T-helper 2 cell treated with Interferon-gamma antibody and Interleukin-4, amounts not matched to agents 5 μg/mL and 100 μg/mL, for 36 hours (primary cell): ENCODE data around the gene METTL13.

Experiments used
- DNase-seq: peaks from one replicate; pipeline ENCODE4 v3.0.0; 2021; ENCODE audit warnings: low spot score
- H3K27ac Mint-ChIP-seq: one replicate; pipeline ENCODE4 v1.8.0; 2021; ENCODE audit warnings: mild to moderate bottlenecking, mixed read lengths
- H3K27me3 Mint-ChIP-seq: one replicate; pipeline ENCODE4 v1.8.0; 2021; ENCODE audit warnings: low read depth, mixed read lengths
- H3K36me3 Mint-ChIP-seq: one replicate; pipeline ENCODE4 v1.8.0; 2021; ENCODE audit warnings: low read depth, mixed read lengths
- H3K4me1 Mint-ChIP-seq: one replicate; pipeline ENCODE4 v1.8.0; 2021; ENCODE audit warnings: low read depth, mixed read lengths
- H3K4me3 Mint-ChIP-seq: one replicate; pipeline ENCODE4 v1.8.0; 2022; ENCODE audit warnings: mild to moderate bottlenecking, moderate library complexity, mixed read lengths
- H3K9me3 Mint-ChIP-seq: one replicate; pipeline ENCODE4 v1.8.0; 2021; ENCODE audit warnings: mixed read lengths

The METTL13 gene, protein sequence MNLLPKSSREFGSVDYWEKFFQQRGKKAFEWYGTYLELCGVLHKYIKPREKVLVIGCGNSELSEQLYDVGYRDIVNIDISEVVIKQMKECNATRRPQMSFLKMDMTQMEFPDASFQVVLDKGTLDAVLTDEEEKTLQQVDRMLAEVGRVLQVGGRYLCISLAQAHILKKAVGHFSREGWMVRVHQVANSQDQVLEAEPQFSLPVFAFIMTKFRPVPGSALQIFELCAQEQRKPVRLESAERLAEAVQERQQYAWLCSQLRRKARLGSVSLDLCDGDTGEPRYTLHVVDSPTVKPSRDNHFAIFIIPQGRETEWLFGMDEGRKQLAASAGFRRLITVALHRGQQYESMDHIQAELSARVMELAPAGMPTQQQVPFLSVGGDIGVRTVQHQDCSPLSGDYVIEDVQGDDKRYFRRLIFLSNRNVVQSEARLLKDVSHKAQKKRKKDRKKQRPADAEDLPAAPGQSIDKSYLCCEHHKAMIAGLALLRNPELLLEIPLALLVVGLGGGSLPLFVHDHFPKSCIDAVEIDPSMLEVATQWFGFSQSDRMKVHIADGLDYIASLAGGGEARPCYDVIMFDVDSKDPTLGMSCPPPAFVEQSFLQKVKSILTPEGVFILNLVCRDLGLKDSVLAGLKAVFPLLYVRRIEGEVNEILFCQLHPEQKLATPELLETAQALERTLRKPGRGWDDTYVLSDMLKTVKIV

DNA sequence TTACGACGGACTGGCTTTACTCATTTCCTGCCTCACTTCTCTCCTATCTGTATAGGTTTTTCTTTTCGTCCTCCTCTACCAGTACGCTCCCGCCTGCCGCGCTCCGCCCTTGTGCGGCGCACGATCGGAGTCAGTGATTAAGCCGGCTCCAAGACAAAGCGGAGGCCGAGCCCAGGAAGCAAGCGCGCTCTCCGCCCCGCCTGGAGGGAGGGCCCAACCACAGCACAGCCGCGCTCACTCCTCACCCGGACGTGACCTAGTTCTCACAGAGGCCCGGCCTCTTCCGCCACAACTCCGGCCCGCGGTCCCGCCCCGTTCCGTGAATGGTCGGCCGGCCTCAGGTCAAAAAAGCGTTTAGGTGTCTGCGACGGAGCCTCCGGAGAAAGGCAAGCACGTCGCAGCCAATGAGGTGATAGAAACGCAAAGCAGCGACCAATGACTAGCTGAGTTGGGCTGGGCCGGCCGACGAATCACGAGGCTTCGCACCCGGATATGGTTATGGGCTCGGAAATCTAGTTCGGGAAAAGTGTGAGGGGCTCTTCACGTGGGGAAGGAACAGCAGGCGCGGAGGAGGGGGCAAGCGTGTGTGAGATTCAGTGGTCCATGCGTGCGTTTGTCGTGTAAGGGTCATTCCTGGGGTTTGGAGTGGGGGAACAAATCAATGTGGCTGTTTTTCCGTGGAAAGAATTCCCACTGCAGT is at the start of gene METTL13:
METTL13 (plus strand) TSS at position 485 of the 700 bp plus-strand sequence. CDS start 308 bp downstream, outside the sequence.
- Mint-ChIP-seq H3K36me3 (peaks cover 31% of the 10 kb centered on the region), H3K9me3 (no peaks in the 10 kb centered on the region), H3K4me3 (peak within 1 kb of the TSS; percentile 97), H3K4me1 (peaks cover 43% of the 10 kb centered on the region), H3K27me3 (no peaks in the 10 kb centered on the region), H3K27ac (peak within 1 kb of the TSS; percentile 96)
- peak; percentile 100 for DNase-seq

DNA sequence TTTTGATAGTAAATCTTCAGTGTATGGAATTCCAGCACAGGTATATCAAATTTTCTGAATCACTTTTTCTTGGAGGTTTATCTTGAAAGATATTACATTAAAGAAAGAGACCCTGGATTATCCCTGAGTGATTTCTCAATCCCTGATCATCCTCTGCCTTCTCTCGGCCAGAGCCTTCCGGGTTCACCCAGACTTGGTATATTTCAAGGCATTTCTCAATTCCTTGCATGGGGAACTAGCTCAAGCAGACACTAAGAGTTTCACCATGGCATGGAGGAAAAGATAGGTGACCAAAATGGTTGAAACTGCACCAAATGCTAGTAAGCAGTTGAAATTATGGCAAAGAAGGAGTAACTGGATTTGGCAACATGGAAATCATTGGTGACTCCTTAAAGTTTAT is 45.3 kb upstream of the METTL13 start:
- DNase-seq = no peak

DNA sequence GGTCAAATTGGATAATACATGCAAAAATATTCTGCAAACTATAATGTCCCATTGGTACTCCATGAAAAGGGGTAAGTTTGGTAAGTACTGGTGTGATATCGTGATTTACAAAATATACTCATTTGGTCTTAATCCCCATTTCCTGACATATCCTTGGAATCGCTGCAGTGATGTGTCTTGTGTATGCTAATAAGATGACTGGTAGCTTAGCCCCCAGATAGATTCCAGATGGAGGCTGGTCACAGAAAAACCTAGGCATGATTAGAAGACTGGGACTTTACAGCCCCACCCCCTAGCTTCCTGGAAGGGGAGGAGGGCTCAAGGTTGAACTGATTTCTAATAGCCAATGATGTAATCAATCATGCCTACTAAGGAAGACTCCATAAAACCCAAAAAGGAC is 42.5 kb upstream of the METTL13 start:
- Mint-ChIP-seq H3K9me3 (no peaks in the 10 kb centered on the region), H3K27me3 (no peaks in the 10 kb centered on the region), H3K4me3 (peak overlapping the region; percentile 100), H3K36me3 (peaks cover 24% of the 10 kb centered on the region), H3K27ac (peak overlapping the region; percentile 74), H3K4me1 (peaks cover 52% of the 10 kb centered on the region)
- DNase-seq = no peak

More for the DNA sequence above, 45.3 kb upstream of the METTL13 start:
- Mint-ChIP-seq H3K36me3 (peaks cover 30% of the 10 kb centered on the region), H3K9me3 (no peaks in the 10 kb centered on the region), H3K27ac (no peak overlapping the region), H3K4me1 (peaks cover 38% of the 10 kb centered on the region), H3K27me3 (no peaks in the 10 kb centered on the region), H3K4me3 (no peak overlapping the region)

DNA sequence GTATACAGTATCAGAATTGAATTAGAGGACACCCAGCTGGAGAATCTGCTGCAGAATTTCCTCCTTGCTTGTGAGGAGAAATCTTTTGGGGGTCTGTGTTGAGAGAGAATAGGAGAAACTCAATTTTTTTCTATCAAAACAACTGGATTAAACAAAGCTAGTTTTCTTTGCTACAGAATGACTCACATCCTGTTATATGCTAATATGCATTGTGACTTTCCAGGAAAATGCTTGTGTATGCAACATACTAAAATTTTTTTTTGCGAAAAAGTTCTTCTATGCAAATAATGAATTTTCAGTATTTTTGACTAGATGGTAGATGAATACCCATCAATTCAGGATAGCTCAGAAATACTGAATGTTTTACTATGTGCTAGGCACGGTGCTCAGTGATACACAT is 41.8 kb upstream of the METTL13 start:
- Mint-ChIP-seq H3K27me3 (no peaks in the 10 kb centered on the region), H3K4me1 (peaks cover 58% of the 10 kb centered on the region), H3K4me3 (peak overlapping the region; percentile 100), H3K36me3 (peaks cover 24% of the 10 kb centered on the region), H3K27ac (peak overlapping the region; percentile 74), H3K9me3 (no peaks in the 10 kb centered on the region)
- no peak for DNase-seq

DNA sequence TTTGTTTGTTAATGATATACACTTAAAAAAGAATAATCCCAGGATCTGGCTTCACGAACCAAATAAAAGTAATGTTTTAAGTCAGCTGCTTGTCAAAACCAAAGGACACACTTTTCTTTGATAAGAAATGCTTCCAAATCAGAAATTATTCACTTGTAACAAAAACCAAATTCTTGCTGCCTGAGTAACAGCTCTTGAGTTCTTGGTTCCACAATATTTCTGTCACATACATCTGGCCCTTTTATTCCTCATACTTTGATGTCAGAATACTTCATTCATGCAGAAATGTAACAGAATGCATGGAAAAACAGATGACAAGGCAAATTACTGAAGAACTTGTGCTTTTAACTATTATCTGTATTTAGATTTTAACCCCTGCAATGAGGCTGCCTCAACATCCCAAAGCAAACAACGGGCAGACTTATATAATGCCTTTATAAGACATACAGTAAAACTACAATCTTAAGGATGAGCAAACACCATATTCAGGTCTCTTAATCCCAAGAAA is 41.0 kb upstream of the METTL13 start:
- H3K4me1 Mint-ChIP-seq = peaks cover 55% of the 10 kb centered on the region
- no peak for DNase-seq
- H3K9me3 Mint-ChIP-seq = no peaks in the 10 kb centered on the region
- H3K36me3 Mint-ChIP-seq = peaks cover 21% of the 10 kb centered on the region
- H3K27ac Mint-ChIP-seq = peak overlapping the region; percentile 74
- peak overlapping the region; percentile 100 for H3K4me3 Mint-ChIP-seq
- no peaks in the 10 kb centered on the region for H3K27me3 Mint-ChIP-seq

DNA sequence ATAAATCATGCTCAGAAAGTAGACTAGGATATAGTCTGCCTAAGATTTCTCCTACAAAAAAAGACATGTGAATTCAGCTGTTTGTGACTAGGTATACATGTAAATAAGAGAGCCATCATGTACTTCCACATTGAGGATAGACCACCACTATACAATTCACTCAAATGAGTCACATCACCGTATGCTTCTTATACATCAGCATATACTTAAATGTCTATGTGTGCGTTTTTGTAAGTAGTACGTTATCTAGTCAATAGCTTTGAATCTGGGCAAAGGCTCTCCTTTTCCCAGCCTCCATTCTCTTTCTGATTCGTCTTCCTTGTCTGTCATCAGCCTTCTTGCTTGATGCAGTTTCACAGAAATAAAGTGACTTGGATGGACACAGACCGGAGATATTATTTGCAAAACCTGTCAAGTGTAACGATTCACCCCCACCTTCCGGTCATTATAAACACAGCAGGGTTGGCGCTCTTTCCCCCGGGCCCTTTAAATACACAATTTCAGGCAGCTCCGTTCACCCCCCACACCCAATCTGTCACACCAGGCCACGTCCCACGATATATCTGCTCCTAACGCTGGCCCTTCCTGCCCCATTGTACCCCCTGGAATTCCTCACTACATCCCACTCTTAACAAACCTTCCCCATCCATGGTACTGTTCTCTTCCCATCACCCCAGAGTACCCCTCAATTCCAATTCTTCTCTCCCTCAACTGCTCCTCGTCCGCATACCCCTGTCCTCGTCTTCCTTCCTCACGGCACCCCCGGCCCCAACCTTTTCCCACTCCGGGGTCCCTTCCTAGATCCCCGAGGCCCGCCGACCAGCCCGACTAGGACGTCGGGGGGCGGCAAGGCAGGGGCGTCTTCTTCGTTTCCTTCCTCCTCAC is 40.2 kb upstream of the METTL13 start:
- peak; percentile 42 for DNase-seq
- H3K36me3 Mint-ChIP-seq = peaks cover 16% of the 10 kb centered on the region
- H3K4me3 Mint-ChIP-seq = peak overlapping the region; percentile 100
- no peaks in the 10 kb centered on the region for H3K27me3 Mint-ChIP-seq
- no peaks in the 10 kb centered on the region for H3K9me3 Mint-ChIP-seq
- peaks cover 54% of the 10 kb centered on the region for H3K4me1 Mint-ChIP-seq
- H3K27ac Mint-ChIP-seq = peak overlapping the region; percentile 100

DNA sequence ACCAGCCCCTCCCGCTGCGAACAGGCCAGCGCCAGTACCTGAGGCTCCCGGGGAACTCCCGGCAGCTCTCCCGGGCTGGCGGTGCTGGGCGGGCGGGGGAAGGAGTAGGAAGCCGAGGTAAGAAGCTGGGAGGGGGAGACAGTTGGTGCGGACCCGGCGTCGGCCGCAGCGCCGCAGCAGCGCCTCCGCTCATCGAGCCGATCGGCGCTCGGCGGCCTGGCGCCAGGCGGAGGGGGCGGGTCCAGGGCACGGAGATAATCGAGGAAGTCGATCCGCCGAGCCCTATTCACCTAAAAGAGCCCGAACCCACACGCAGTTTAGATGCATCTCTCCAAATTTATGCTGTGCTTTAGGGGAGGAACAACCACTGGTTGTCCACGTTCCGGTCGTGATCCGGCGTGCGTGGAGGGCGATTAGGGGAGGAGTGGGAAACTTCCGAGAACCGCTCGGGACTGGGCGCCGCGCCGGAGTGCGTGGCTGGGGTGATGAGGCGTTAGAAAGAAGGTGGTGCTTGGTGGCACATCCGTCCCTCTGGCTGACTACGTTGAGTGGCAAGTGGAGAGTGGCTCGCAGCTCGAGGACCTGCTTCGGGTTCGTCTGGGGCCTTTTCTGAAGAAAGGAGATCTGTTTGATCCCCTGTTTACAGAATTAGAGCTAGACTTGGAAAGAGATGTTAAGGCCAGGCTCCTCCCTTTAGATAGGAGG is 39.4 kb upstream of the METTL13 start, which contains the start of gene VAMP4:
VAMP4 (minus strand) TSS at position 194 of the 705 bp plus-strand sequence. CDS start 3,651 bp downstream, outside the sequence.
- peak within 1 kb of the TSS; percentile 100 for H3K27ac Mint-ChIP-seq
- peaks cover 51% of the 10 kb centered on the region for H3K4me1 Mint-ChIP-seq
- peak within 1 kb of the TSS; percentile 100 for H3K4me3 Mint-ChIP-seq
- H3K9me3 Mint-ChIP-seq = no peaks in the 10 kb centered on the region
- DNase-seq = peak; percentile 86
- H3K27me3 Mint-ChIP-seq = no peaks in the 10 kb centered on the region
- H3K36me3 Mint-ChIP-seq = peaks cover 11% of the 10 kb centered on the region

DNA sequence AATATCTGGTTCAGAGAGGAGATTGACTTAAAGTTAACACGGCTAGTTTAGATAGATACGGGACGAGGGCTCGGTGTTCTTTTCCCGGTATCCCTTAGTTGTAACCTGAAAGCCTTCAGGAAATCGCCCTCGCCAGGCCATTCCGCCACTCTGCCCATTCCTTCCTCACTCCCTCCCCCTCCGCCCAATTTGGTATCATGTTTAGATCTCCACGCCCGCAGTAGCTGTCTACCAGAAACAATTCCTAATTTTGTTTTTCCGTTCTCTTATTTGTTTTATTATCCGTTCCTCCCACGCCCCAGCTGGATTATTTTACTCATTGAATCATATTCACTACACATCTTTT is 38.9 kb upstream of the METTL13 start:
- no peaks in the 10 kb centered on the region for H3K9me3 Mint-ChIP-seq
- peaks cover 51% of the 10 kb centered on the region for H3K4me1 Mint-ChIP-seq
- H3K4me3 Mint-ChIP-seq = peak overlapping the region; percentile 100
- peak; percentile 22 for DNase-seq
- H3K27ac Mint-ChIP-seq = peak overlapping the region; percentile 100
- H3K36me3 Mint-ChIP-seq = peaks cover 10% of the 10 kb centered on the region
- H3K27me3 Mint-ChIP-seq = no peaks in the 10 kb centered on the region

DNA sequence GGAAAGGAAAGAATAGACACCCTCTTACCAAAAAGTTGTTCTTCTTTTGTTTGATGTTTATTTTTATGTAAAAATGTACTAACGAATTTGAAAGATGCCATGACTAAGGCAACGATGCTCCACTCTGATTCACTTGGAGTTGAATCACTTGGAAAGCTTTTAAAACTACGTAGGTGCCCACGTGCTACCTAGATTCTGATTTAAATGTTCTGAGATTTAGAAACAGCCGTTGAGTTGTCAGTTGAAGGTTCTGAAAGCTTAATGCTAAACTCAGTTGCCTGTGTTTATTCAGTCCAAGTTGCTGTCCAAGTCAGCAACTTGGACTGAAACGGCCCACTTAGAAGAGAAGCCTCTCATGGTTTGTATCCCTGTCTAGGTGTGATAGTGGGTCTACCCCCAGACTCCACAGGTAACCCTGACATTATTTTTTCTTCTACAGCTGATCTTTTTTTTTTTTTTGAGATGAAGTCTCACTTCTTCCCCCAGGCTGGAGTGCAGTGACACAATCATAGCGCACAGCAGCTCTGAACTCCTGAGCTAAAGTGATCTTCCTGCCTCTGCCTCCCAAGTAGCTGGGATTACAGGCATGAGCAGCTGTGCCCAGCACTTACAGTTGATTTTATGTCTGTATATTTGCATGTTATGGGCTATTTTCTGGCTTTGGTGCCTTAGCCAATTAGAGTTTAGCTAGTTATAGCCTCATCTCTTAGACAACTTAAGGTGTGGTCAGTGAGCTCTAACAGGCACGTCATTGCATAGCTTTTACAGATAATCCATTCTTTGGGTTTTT is 38.2 kb upstream of the METTL13 start:
- DNase-seq = peak; percentile 10
- peaks cover 8% of the 10 kb centered on the region for H3K36me3 Mint-ChIP-seq
- no peaks in the 10 kb centered on the region for H3K9me3 Mint-ChIP-seq
- H3K27ac Mint-ChIP-seq = peak overlapping the region; percentile 100
- H3K27me3 Mint-ChIP-seq = no peaks in the 10 kb centered on the region
- H3K4me3 Mint-ChIP-seq = peak overlapping the region; percentile 100
- peaks cover 50% of the 10 kb centered on the region for H3K4me1 Mint-ChIP-seq

DNA sequence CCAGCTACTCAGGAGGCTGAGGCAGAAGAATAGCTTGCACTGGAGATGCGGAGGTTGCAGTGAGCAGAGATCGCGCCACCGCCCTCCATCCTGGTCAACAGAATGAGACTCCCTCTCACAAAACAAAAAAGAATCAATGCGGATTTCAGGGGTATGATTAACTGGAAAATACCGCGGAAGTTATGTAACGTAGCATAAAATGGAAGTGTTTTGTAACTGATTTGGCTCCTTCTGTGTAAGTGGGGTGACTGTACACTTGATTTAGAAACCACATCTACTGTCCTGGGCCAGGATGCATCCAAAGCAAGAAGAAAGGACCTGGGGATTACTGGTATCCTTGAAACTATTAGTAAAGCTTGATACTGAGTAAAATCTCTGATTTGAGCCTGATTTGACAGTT is 36.5 kb upstream of the METTL13 start:
- no peak overlapping the region for H3K27ac Mint-ChIP-seq

DNA sequence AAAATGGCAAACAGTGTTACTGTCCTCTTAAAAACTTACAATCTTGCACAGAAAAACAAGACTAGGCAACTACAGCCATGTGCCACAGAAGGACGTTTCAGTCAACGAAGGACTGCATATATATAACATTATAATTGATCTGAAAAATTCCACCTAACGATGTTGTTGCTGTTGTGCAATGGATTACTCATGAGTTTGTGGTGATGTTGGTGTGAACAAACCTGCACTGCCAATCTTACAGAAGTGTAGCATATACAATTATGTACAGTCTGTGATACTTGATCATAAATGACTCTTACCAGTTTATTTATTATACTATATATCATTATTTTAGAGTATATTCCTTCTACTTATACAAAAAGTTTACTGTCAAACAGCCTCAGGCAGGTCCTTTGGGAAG is 32.8 kb upstream of the METTL13 start:
- peaks cover 8% of the 10 kb centered on the region for H3K4me1 Mint-ChIP-seq
- H3K27ac Mint-ChIP-seq = no peak overlapping the region
- H3K4me3 Mint-ChIP-seq = no peak overlapping the region
- H3K27me3 Mint-ChIP-seq = no peaks in the 10 kb centered on the region
- H3K36me3 Mint-ChIP-seq = no peaks in the 10 kb centered on the region
- H3K9me3 Mint-ChIP-seq = no peaks in the 10 kb centered on the region
- no peak for DNase-seq

More for the DNA sequence above, 36.5 kb upstream of the METTL13 start:
- Mint-ChIP-seq H3K9me3 (no peaks in the 10 kb centered on the region), H3K4me1 (peaks cover 33% of the 10 kb centered on the region), H3K4me3 (no peak overlapping the region), H3K36me3 (peaks cover 3% of the 10 kb centered on the region), H3K27me3 (no peaks in the 10 kb centered on the region)
- no peak for DNase-seq

DNA sequence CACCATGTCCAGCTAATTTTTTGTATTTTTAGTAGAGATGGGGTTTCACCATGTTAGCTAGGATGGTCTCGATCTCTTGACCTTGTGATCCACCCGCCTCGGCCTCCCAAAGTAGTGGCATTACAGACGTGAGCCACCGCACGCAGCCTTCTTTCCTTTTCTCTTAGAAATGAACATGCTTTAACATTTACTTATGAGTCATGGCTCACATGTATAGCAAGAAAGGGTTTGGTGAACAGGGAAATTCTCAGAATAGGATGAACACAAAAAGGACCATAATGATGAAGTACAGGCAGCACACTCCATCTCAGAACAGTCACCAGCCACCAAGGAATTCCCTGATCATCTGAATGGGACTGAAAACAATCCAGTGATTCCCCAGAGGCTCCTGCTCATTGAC is 30.2 kb upstream of the METTL13 start:
- H3K4me3 Mint-ChIP-seq = no peak overlapping the region
- H3K9me3 Mint-ChIP-seq = no peaks in the 10 kb centered on the region
- no peak for DNase-seq
- no peak overlapping the region for H3K27ac Mint-ChIP-seq
- H3K36me3 Mint-ChIP-seq = no peaks in the 10 kb centered on the region
- H3K4me1 Mint-ChIP-seq = no peaks in the 10 kb centered on the region
- H3K27me3 Mint-ChIP-seq = peaks cover 2% of the 10 kb centered on the region
